Suprapubic skin (tissue), 4 donors: Measurements from ENCODE around the gene WWTR1. TPM values are rescaled to one million over a fixed set of nuclear protein-coding genes. Genes with fewer than 3 reads are reported as not detected.

ENCODE experiments used
- DNase-seq, 2 donors: peaks; one replicate each; pipeline ENCODE4 v3.0.0-alpha.2; 2019; ENCODE audit warnings: low spot score in 2 of 2
- H3K27ac ChIP-seq: fragments of 200-600 bp; sonication (generic); one replicate; pipeline ENCODE4 v1.5.1; 2019
- H3K27me3 ChIP-seq: fragments of 200-600 bp; sonication (generic); one replicate; pipeline ENCODE4 v1.5.1; 2019
- H3K36me3 ChIP-seq: fragments of 200-600 bp; sonication (generic); one replicate; pipeline ENCODE4 v1.5.1; 2019
- H3K4me1 ChIP-seq: fragments of 200-600 bp; sonication (generic); one replicate; pipeline ENCODE4 v1.5.1; 2019
- H3K4me3 ChIP-seq: fragments of 200-600 bp; sonication (generic); one replicate; pipeline ENCODE4 v1.5.1; 2019; ENCODE audit warnings: mild to moderate bottlenecking
- H3K9me3 ChIP-seq: fragments of 200-600 bp; sonication (generic); one replicate; pipeline ENCODE4 v1.5.1; 2019
- CTCF ChIP-seq, 2 donors: fragments of 200-600 bp in 1 of 2; fragments of 450-650 bp in 1 of 2; sonication (generic) in 1 of 2; IDR thresholded peaks; one replicate each; pipeline ENCODE4 v1.5.1; 2016 to 2019; ENCODE audit warnings: antibody characterized with exemption in 2 of 2, mild to moderate bottlenecking in 1 of 2, moderate library complexity in 1 of 2
- EP300 ChIP-seq: sonication (generic); formaldehyde crosslinking; IDR thresholded peaks from one replicate; pipeline ENCODE4 v1.6.1; 2017; ENCODE audit warnings: antibody characterized with exemption
- POLR2A ChIP-seq, 2 donors: fragments of 450-650 bp; IDR thresholded peaks; one replicate each; pipeline ENCODE4 v1.6.1; 2017; ENCODE audit warnings: antibody characterized with exemption in 2 of 2, mild to moderate bottlenecking in 2 of 2, moderate library complexity in 2 of 2
- POLR2AphosphoS5 ChIP-seq, 3 donors: sonication (generic); formaldehyde crosslinking; IDR thresholded peaks; one replicate each; pipeline ENCODE4 v1.6.1; 2017; ENCODE audit warnings: antibody characterized with exemption in 3 of 3
- WGBS: methylation state at CpG from one replicate; pipeline ENCODE4 v1.1.5; 2018; 5-methylcytosine and 5-hydroxymethylcytosine counted together
- total RNA-seq, 4 donors: library from RNA; depleted of rRNA; stranded (reverse); fragments of >200 nt; gene quantifications; one replicate each; pipeline ENCODE4 v1.1.0, GENCODE V29; 2016

The WWTR1 gene
- total RNA-seq, 4 donors from 2014 or later: 33.0 to 68.9 (median 52.1) TPM

DNA sequence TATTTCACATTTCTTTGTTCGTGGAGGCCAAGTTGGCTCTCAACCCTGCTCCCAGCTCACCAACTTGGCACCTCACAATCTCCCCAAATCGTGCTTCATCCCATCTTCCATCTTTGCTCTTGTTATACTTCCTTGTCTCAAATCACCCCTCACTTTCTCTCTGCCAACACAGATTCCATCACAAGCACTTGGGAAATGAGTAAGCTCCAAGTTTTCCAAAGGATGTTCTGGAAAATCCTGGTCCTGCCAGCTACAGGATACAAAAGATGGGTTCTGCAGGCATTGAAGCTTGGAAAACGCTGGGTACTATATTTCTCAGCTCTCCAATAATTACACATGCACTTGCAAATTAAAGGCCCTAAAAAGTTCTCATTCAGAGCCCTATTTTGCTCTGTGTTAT is 187.4 kb downstream of the WWTR1 start:
- no peaks in the 10 kb centered on the region for H3K27me3 ChIP-seq
- 61% methylated on average over 3 of the region's 3 CpGs for WGBS
- no peak overlapping the region for H3K27ac ChIP-seq
- H3K36me3 ChIP-seq: no peaks in the 10 kb centered on the region
- H3K4me1 ChIP-seq: peaks cover 23% of the 10 kb centered on the region
- TF ChIP-seq POLR2A (IDR thresholded peaks at IDR 0.05): no peak
- no peak for TF ChIP-seq CTCF (IDR thresholded peaks at IDR 0.05)
- TF ChIP-seq POLR2AphosphoS5 (IDR thresholded peaks at IDR 0.05): no peak
- TF ChIP-seq EP300: no peak
- H3K9me3 ChIP-seq: no peaks in the 10 kb centered on the region
- no peak overlapping the region for H3K4me3 ChIP-seq
- no peak for DNase-seq

- Histone ChIP-seq H3K9me3 (no peaks in the 10 kb centered on the region), H3K27ac (no peak overlapping the region), H3K4me3 (no peak overlapping the region), H3K4me1 (peaks cover 11% of the 10 kb centered on the region), H3K36me3 (no peaks in the 10 kb centered on the region), H3K27me3 (no peaks in the 10 kb centered on the region)
- 85% methylated on average over 2 of the region's 2 CpGs for WGBS
- TF ChIP-seq POLR2A (IDR thresholded peaks at IDR 0.05): no peak
- no peak for TF ChIP-seq CTCF (IDR thresholded peaks at IDR 0.05)
- no peak for TF ChIP-seq EP300
- no peak for TF ChIP-seq POLR2AphosphoS5 (IDR thresholded peaks at IDR 0.05)
- no peak for DNase-seq
These were observed 189.2 kb downstream of the WWTR1 start for GRCh38 chr3:149468504-149469212.

Other genes starting within 250 kb of the WWTR1 start
- gene TM4SF4, start 183.3 kb downstream of the WWTR1 start, total RNA-seq: under 1 TPM in 1 of 4 donors, not detected in 3; 0.32 TPM
- gene COMMD2, start 94.5 kb upstream of the WWTR1 start, total RNA-seq: 10 to 100 TPM; 21.0 to 29.5 (median 25.5) TPM
- not detected for gene ANKUB1, start 134.5 kb upstream of the WWTR1 start, total RNA-seq
- 10 to 100 TPM; 52.1 to 78.9 (median 73.7) TPM for gene RNF13, start 155.2 kb upstream of the WWTR1 start, total RNA-seq